GM23338 (cell line): Measurements from ENCODE around the gene PRG3. TPM values are rescaled to one million over a fixed set of nuclear protein-coding genes. Genes with fewer than 3 reads are reported as not detected.
A peak's percentile ranks its signal among the peaks of the same experiment; 100 is the strongest.

ENCODE experiments used
- ATAC-seq: fragments of 200-7000 bp; cut with Tn5 transposase; 3 replicates; pipeline ENCODE4 v1.9.1; 2020
- DNase-seq: peaks from one replicate; pipeline ENCODE4 v3.0.0-alpha.2; 2015; ENCODE audit warnings: low spot score
- H2AFZ ChIP-seq: fragments of 200-600 bp; sonication (generic); 2 replicates; pipeline ENCODE4 v1.8.0; 2016; ENCODE audit warnings: antibody characterized with exemption, mild to moderate bottlenecking, moderate library complexity
- H3F3A ChIP-seq: fragments of 200-600 bp; sonication (generic); replicated peaks from 2 replicates; pipeline ENCODE4 v1.8.0; 2017; ENCODE audit warnings: antibody characterized with exemption, mixed run types, low read depth
- H3K27ac ChIP-seq: fragments of 200-600 bp; sonication (generic); 2 replicates; pipeline ENCODE4 v1.6.1; 2016; ENCODE audit warnings: low read depth
- H3K27me3 ChIP-seq: fragments of 200-600 bp; sonication (generic); 2 replicates; pipeline ENCODE4 v1.8.0; 2016; ENCODE audit warnings: mild to moderate bottlenecking, mixed run types, moderate library complexity; ENCODE audit not compliant: insufficient read depth
- H3K36me3 ChIP-seq: fragments of 200-600 bp; sonication (generic); 2 replicates; pipeline ENCODE4 v1.8.0; 2016; ENCODE audit warnings: mild to moderate bottlenecking; ENCODE audit not compliant: insufficient read depth
- H3K4me1 ChIP-seq: fragments of 200-600 bp; sonication (generic); 2 replicates; pipeline ENCODE4 v1.8.0; 2016; ENCODE audit warnings: mild to moderate bottlenecking, moderate library complexity; ENCODE audit not compliant: insufficient read depth
- H3K4me2 ChIP-seq: fragments of 200-600 bp; sonication (generic); 2 replicates; pipeline ENCODE4 v1.7.1; 2017; ENCODE audit warnings: mixed run types
- H3K4me3 ChIP-seq: fragments of 200-600 bp; sonication (generic); 2 replicates; pipeline ENCODE4 v1.6.1; 2016; ENCODE audit warnings: mixed run types
- H3K79me2 ChIP-seq: fragments of 200-600 bp; sonication (generic); replicated peaks from 2 replicates; pipeline ENCODE4 v1.8.0; 2017; ENCODE audit warnings: mild to moderate bottlenecking; ENCODE audit not compliant: insufficient read depth
- H3K9me2 ChIP-seq: fragments of 200-600 bp; sonication (generic); 2 replicates; pipeline ENCODE4 v1.8.0; 2017; ENCODE audit not compliant: insufficient read depth
- H4K20me1 ChIP-seq: fragments of 200-600 bp; sonication (generic); replicated peaks from 2 replicates; pipeline ENCODE4 v1.8.0; 2017; ENCODE audit warnings: mild to moderate bottlenecking; ENCODE audit not compliant: insufficient read depth
- H3K27ac Mint-ChIP-seq: 2 replicates; pipeline ENCODE4 v1.8.0; 2020; ENCODE audit warnings: inconsistent platforms, mild to moderate bottlenecking, moderate library complexity, mixed read lengths
- H3K27me3 Mint-ChIP-seq: 3 replicates; pipeline ENCODE4 v1.8.0; 2022; ENCODE audit warnings: low read depth, mild to moderate bottlenecking, moderate library complexity, mixed read lengths, inconsistent platforms; ENCODE audit not compliant: insufficient read depth, poor library complexity
- H3K36me3 Mint-ChIP-seq: 3 replicates; pipeline ENCODE4 v1.8.0; 2021; ENCODE audit warnings: low read depth, mild to moderate bottlenecking, inconsistent platforms, moderate library complexity, mixed read lengths
- H3K4me1 Mint-ChIP-seq: 3 replicates; pipeline ENCODE4 v1.8.0; 2020; ENCODE audit warnings: mild to moderate bottlenecking, inconsistent platforms, mixed read lengths
- H3K4me3 Mint-ChIP-seq: 3 replicates; pipeline ENCODE4 v1.8.0; 2021; ENCODE audit warnings: moderate library complexity, mild to moderate bottlenecking, inconsistent platforms, mixed read lengths
- H3K9me3 Mint-ChIP-seq: 3 replicates; pipeline ENCODE4 v1.8.0; 2020; ENCODE audit warnings: moderate library complexity, mild to moderate bottlenecking, inconsistent platforms, mixed read lengths
- CREB1 ChIP-seq: fragments of 250-450 bp; sonication (Bioruptor Pico); IDR thresholded peaks from 2 replicates; pipeline ENCODE4 v1.5.0; 2020; ENCODE audit warnings: low read depth, mild to moderate bottlenecking, moderate library complexity
- CTCF ChIP-seq, 2 experiments: fragments of 200-600 bp in 1 of 2; sonication (generic) in 1 of 2; conservative IDR thresholded peaks; 2 replicates each; pipeline versions ENCODE4 v1.5.1 to v1.6.1; 2016 to 2017; ENCODE audit warnings: antibody characterized with exemption in 2 of 2, low read depth in 2 of 2, mild to moderate bottlenecking in 2 of 2, moderate library complexity in 1 of 2
- ETS1 ChIP-seq: IDR thresholded peaks from 2 replicates; pipeline ENCODE4 v1.6.1; 2016; ENCODE audit warnings: antibody characterized with exemption
- EZH2 ChIP-seq: fragments of 200-600 bp; sonication (generic); IDR thresholded peaks from one replicate; pipeline ENCODE4 v1.8.0; 2017; ENCODE audit warnings: antibody characterized with exemption, mild to moderate bottlenecking, low read depth; ENCODE audit not compliant: unreplicated experiment
- JUNB ChIP-seq: IDR thresholded peaks from one replicate; pipeline ENCODE4 v1.6.1; 2016; ENCODE audit warnings: antibody characterized with exemption; ENCODE audit not compliant: unreplicated experiment
- NANOG ChIP-seq: IDR thresholded peaks from 2 replicates; pipeline ENCODE4 v1.6.1; 2016; ENCODE audit warnings: antibody characterized with exemption, borderline replicate concordance
- REST ChIP-seq: IDR thresholded peaks from one replicate; pipeline ENCODE4 v1.6.1; 2018; ENCODE audit warnings: antibody characterized with exemption; ENCODE audit not compliant: unreplicated experiment
- STAT1 ChIP-seq: IDR thresholded peaks from one replicate; pipeline ENCODE4 v1.6.1; 2016; ENCODE audit warnings: antibody characterized with exemption; ENCODE audit not compliant: unreplicated experiment
- ZNF114 ChIP-seq: fragments of 250-450 bp; sonication (Bioruptor Pico); IDR thresholded peaks from 2 replicates; pipeline ENCODE4 v1.5.0; 2020; ENCODE audit warnings: mild to moderate bottlenecking, moderate library complexity
- ZNF331 ChIP-seq: fragments of 250-450 bp; sonication (Bioruptor Pico); IDR thresholded peaks from 2 replicates; pipeline ENCODE4 v1.5.0; 2020; ENCODE audit warnings: low read depth, mild to moderate bottlenecking, moderate library complexity
- ZNF462 ChIP-seq: fragments of 250-450 bp; sonication (Bioruptor Pico); IDR thresholded peaks from 2 replicates; pipeline ENCODE4 v1.5.0; 2020; ENCODE audit warnings: mild to moderate bottlenecking, moderate library complexity
- polyA plus RNA-seq: library from polyadenylated mRNA; unstranded; fragments of >200 nt; fragmentation: Nextera tagmentation; extraction: Ambion mirVana; gene quantifications from 2 replicates; pipeline ENCODE4 v1.2.1, GENCODE V29; 2016
- total RNA-seq: library from RNA; depleted of rRNA; stranded (reverse); fragments of >200 nt; shearing (Covaris generic); gene quantifications from 2 replicates; pipeline ENCODE4 v1.2.3, GENCODE V29; 2014

The PRG3 gene
- total and polyA plus RNA-seq, 2 experiments from 2014 or later = not detected

GRCh38 chr11:57339328-57339727, 41.6 kb downstream of the PRG3 start:
- H3K27ac Mint-ChIP-seq = no peak overlapping the region
- TF ChIP-seq EZH2 = no peak
- TF ChIP-seq ZNF331 (CRISPR knock-in tag) = no peak
- no peak for TF ChIP-seq CTCF (conservative IDR thresholded peaks at IDR 0.05; ENCODE audit: low read depth in 2 of 2)
- no peak for TF ChIP-seq JUNB
- TF ChIP-seq REST = no peak
- TF ChIP-seq NANOG = no peak
- no peak for TF ChIP-seq ZNF462 (CRISPR knock-in tag)
- TF ChIP-seq CREB1 (CRISPR knock-in tag) = no peak
- no peak for TF ChIP-seq ETS1
- no peak for TF ChIP-seq STAT1
- no peak for TF ChIP-seq ZNF114
- H3K27ac ChIP-seq = no peak overlapping the region
- H3K36me3 Mint-ChIP-seq = peaks cover 8% of the 10 kb centered on the region
- ATAC-seq = no peak
- H3K79me2 ChIP-seq = peaks cover 14% of the 10 kb centered on the region
- H3K4me2 ChIP-seq = no peak overlapping the region
- H3F3A ChIP-seq = no peaks in the 10 kb centered on the region
- H3K27me3 ChIP-seq = peaks cover 4% of the 10 kb centered on the region; the same call in 1 of the 2 replicates
- no peaks in the 10 kb centered on the region for H3K9me2 ChIP-seq
- H3K4me1 ChIP-seq = peaks cover 52% of the 10 kb centered on the region
- DNase-seq = no peak
- no peak overlapping the region for H3K4me3 ChIP-seq
- peaks cover 12% of the 10 kb centered on the region for H3K27me3 Mint-ChIP-seq
- H3K36me3 ChIP-seq = no peaks in the 10 kb centered on the region
- peaks cover 61% of the 10 kb centered on the region for H3K4me1 Mint-ChIP-seq
- H3K4me3 Mint-ChIP-seq = no peak overlapping the region; the same call in 2 of the 3 replicates
- H3K9me3 Mint-ChIP-seq = no peaks in the 10 kb centered on the region
- H4K20me1 ChIP-seq = peaks cover 8% of the 10 kb centered on the region; the same call in 1 of the 2 replicates
- peak overlapping the region; percentile 92 for H2AFZ ChIP-seq
